ENCODE data around the gene TFF2. TPM values are rescaled to one million over a fixed set of nuclear protein-coding genes. Genes with fewer than 3 reads are reported as not detected.

The TFF2 gene
- total RNA-seq, 3 donors from 2014 or later, result 1.1 to 1.7 TPM; not detected in 1

- intact Hi-C loops (cut with DNase I, micrococcal nuclease), result no loop called here
- no peak for ATAC-seq
- Histone ChIP-seq H3K36me3 (ENCODE audit: low read depth) (no peaks in the 10 kb centered on the region), H3K4me3 (no peak overlapping the region), H3K9me3 (no peaks in the 10 kb centered on the region), H3K4me1 (ENCODE audit: low read depth) (peaks cover under 1% of the 10 kb centered on the region)
- DNase-seq, result no peak
- no peak for TF ChIP-seq CTCF (IDR thresholded peaks at IDR 0.05)
These were observed 7.7 kb downstream of the TFF2 start for GRCh38 chr21:42343101-42343500.

- Histone ChIP-seq H3K9me3 (no peaks in the 10 kb centered on the region), H3K36me3 (ENCODE audit: low read depth) (no peaks in the 10 kb centered on the region), H3K4me1 (ENCODE audit: low read depth) (peaks cover 7% of the 10 kb centered on the region), H3K4me3 (no peak overlapping the region)
- DNase-seq (no peak), ATAC-seq (peak; percentile 54)
- intact Hi-C loops (cut with DNase I, micrococcal nuclease), result no loop called here
- no peak for TF ChIP-seq CTCF (IDR thresholded peaks at IDR 0.05)
These were observed 8.8 kb downstream of the TFF2 start for GRCh38 chr21:42341776-42342542.

- no peak for TF ChIP-seq CTCF (IDR thresholded peaks at IDR 0.05)
- Histone ChIP-seq H3K4me1 (ENCODE audit: low read depth) (peaks cover 7% of the 10 kb centered on the region), H3K4me3 (no peak overlapping the region), H3K36me3 (ENCODE audit: low read depth) (no peaks in the 10 kb centered on the region), H3K9me3 (no peaks in the 10 kb centered on the region)
- ATAC-seq, result no peak
- intact Hi-C loops (cut with DNase I, micrococcal nuclease), result no loop called here
- no peak for DNase-seq
These were observed 10.4 kb downstream of the TFF2 start for GRCh38 chr21:42340187-42341050.

- Histone ChIP-seq H3K9me3 (no peaks in the 10 kb centered on the region), H3K4me1 (ENCODE audit: low read depth) (peaks cover 7% of the 10 kb centered on the region), H3K4me3 (no peak overlapping the region), H3K36me3 (ENCODE audit: low read depth) (no peaks in the 10 kb centered on the region)
- intact Hi-C loops (cut with DNase I, micrococcal nuclease), result no loop called here
- no peak for ATAC-seq
- TF ChIP-seq CTCF (IDR thresholded peaks at IDR 0.05), result no peak
- no peak for DNase-seq
These were observed 11.8 kb downstream of the TFF2 start for GRCh38 chr21:42338729-42339715.
